GM19025 (cell line): ENCODE data around the gene RYR2.

ENCODE experiments used
- ATAC-seq: cut with Tn5 transposase; IDR thresholded peaks from one replicate; pipeline ENCODE4 v1.9.1; 2021; ENCODE audit warnings: mild to moderate bottlenecking, low read depth, moderate library complexity; ENCODE audit not compliant: unreplicated experiment

RYR2 gene

DNA sequence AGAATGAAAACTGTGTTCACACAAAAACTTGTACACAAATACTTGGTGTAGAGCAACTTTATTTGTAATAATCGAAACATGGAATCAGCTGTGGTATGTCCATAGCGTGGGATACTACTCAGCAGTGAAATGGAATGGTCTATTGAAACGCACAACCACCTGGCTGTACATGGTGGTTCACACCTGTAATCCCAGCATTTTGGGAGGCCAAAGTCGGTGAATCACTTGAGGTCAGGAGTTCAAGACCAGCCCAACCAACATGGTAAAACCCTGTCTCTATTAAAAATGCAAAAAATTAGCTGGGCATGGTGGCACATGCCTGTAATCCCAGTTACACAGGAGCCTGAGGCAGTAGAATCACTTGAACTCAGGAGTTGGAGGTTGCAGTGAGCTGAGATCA, 356.8 kb downstream of the RYR2 start:
- ATAC-seq = no peak

DNA sequence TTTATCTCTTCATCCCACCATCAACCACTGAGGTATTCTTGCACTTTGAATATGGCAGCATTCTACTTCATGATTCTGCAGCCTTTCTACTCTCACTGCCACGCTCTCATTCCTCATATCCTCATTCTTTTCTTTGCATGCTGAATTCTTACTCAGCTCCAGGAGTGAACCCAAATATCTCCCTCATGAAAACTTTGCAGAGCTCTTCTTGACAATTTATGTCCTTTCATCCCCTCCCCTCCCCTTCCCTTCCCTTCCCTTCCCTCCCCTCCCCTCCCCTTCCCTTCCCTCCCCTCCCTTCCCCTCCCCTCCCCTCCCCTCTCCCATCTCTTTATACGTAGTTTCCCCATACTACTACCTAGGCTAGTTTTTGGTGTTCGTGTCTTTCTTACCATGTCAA, 363.9 kb downstream of the RYR2 start:
- no peak for ATAC-seq

DNA sequence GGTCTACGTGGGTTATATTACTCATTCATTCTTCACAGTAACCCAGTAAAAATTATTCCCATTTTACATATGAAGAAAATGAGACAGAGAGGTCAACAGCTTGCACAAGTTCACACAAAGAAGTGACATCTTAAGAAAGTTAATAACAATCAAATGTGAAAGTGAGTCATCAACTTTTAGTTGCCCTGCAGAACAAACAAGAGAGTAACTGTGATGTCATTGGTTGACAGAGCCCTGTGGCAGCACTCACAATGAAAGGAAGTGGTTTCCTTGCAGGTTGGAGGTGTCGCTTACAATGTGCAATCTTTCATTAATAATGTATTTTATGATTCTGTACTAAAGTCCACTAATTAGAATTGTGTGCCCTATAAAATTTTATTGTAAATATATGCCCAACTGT, 369.6 kb downstream of the RYR2 start:
- ATAC-seq = no peak

DNA sequence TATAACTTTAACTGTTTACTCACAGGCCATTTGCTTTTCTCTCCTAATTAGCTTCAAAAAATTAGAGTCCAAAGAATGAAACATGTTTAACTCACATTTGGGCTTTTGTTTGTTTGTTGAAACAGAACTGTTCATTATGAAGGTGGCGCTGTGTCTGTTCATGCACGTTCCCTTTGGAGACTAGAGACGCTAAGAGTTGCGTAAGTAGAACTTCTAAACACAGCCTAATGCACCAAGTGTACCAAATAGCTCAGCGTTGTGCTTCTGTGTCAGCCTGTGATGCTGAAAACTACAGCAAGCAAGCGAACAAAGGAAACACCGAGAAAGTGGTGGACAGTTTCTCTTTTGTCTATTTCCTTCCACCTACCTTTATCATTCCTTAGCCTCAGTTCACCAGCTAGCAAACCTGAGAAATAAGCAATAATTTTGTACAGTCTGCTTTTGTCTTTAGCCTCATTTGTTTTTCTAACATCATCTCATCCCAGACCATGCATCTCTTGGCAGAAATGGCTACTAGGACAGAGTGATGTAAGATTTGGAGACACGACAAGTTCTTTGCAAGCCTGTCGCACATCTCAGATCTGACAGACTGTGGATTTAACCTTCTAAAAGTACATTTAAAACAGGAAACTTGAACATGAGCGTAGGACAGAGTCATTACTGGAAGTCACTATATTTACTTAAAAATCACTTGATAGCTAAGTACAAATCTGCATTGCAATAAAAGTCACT, 375.1 kb downstream of the RYR2 start:
- ATAC-seq = no peak

DNA sequence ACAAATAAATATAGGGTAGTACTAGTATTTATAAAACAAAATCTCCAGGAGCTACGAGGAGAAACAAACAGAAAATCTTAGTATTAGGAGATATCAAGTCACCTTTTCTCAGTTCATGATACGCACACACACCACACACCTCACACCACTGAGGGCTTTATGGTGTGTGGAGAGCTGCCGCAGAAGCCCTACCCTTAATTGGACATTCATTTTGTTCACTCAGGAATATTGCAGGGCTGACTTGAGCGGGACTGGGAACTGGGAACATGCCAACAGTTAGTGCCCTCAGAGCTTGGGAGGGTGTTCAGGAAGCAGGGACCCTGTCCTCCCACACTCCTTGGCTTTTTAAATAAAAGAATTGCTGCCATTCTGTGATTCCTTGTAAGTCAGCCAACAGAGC, 386.8 kb downstream of the RYR2 start:
- ATAC-seq = no peak

DNA sequence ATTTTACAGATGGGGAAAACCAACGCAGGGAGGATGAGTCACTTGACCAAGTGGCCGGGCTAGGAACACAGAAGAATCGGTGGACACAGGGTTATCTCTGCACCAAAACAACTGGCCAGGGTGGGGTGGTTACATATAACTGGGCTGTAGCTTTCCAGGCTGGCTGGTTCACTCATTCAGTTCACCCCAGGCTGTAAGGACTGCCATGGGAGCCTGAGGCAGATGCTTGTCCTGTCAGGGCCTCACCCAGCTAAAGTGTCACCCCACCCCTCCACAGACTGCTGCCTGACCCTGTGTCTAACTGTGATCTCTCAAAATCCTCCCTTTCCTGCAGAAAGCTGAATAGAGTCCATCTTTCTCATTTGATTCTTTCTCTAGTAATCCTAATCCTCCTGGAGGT, 387.3 kb downstream of the RYR2 start:
- ATAC-seq = no peak

DNA sequence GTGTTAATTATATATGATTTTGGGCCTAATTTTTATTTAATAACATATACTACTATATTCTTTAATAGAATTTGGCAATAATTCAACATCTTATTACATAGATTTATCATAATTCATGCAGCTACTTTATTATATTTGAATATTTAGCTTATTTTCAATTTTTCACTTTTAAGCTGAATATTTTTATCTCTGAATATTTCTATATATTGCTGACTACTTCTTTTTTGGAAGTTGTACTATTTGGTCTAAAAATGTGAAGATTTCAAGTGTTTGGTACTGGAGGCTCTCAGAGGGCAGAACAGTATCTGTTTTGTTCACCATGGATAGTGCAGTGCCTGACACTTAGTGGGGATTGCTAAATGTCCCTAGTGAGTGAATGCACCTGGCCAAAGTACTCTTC, 389.5 kb downstream of the RYR2 start:
- ATAC-seq = no peak

DNA sequence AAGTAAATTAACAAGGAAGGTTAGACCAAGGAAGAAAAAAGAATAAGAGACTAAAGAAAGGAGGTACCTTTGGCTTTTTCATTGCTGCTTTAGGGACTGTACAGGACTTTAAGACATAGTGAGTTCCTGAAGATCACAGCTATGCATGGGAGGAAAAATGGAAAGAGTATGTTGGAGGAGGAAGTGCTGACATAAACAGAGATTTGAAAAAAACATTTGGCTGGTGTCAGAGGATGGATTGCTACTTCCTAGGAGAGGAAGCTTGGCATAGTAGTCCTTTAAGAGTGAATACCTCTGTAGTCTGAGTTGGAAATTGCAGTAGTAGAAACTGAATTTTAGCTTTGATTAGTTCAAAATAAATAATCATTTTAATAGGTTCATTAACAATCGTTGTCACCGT, 398.4 kb downstream of the RYR2 start:
- no peak for ATAC-seq

DNA sequence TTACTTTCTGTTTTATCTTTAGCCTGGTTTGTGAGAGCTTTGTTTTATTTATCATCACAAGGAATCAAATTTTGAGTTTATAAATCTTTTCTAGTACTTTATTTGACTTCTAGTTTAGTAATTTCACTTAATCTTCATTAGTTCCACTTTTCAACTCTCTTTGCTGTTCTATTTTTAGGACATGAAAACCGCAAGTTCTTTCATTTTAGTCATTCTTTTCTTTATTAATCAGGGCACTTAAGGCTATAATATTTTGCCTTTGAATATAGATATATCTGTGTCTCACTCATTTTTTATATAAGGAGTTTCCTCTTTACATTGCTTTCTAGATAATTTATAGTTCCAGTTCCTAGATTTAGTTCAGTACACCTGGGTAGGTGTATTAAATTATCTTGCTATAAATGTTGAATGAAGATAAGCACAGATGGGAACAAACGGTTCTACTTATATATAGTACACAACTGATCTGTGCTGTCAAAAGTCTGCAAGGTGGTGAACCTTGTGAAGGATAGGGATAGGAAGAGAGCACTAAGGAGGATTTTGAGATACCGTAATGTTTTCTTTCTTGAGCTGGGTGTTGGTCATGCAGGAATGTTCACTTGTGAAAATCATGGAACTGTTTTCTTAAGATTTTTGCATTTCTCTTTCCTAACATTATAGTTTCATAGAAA, 402.3 kb downstream of the RYR2 start:
- no peak for ATAC-seq

DNA sequence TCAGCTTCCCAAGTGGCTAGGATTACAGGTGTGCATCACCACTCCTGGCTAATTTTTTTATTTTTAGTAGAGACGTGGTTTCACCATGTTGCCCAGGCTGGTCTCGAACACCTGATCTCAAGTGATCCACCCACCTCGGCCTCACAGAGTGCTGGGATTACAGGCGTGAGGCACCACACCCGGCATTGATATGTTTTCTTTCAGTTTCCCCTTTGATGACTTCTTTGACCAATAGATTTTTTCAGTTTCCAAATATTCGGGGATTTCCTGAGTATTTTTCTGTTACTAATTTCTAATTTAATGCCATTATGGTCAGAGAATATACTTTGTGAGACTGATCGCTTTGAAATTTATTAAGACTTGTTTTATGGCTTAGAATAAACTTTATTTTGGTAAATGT, 406.1 kb downstream of the RYR2 start:
- no peak for ATAC-seq

DNA sequence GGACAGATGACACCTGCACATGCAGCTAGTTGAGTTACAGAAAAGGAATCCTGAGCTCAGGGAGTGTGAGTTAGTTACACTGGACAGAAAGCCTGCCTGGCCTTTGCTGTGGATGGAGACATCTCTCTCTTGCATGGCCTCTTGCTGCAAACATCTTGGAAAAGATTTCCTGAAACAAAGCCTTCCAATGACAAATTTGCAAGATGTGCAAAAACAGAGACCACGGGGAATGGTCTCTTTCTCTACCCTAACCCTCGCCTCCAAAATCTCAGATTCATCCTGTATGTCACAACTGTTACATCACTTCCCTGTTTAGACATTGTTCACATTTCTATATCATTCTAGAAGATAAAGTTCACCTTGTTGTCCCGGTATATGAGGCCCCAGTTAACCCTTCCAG, 415.6 kb downstream of the RYR2 start:
- no peak for ATAC-seq

DNA sequence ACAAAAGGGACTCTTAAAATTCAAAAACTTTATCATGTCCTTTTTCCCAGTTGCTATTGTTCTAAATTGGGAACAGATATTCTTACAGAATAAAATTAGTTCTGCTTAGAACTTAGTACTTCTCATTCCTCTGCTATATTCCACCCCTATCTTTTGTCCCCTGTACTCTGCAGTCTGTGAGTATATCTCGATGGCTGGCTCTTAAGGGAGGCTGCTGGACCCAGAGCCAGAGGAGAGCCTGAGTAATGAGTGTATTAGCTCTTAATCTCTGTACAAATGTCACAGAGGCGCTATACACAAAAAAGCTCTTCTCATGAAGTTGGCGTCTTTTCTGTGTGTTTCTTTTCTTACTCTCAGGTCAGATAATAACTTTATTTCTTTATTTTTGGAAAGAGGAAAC, 425.3 kb downstream of the RYR2 start:
- ATAC-seq = no peak

DNA sequence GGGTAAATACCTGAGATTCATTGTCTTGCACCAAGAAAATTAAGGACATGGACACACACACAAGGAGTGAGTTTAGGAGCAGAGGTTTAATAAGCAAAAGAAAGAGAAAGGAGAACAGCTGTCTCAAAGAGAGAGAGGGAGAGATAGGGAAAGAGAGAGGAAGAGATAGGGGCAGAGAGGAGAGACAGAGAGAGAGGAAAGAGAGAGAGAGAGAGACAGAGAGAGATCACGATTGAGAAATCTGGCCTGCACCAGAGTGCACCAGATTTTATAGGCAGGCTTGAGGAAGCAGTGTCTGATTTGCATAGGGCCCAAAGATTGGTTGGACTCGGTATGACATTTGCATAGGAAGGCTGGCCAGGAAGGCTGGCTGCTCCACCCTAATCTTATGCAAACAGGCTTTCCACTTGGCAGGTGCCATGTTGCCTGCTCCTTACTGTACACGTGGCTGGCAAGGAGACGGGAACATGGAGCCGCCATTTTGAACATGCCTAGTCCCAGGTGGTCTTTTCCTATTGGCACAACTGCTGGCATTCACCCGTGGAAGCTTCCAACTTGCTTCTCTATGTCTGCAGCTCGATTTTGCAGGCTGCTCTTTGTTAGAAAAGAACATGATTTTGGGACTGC, 428.8 kb downstream of the RYR2 start:
- ATAC-seq = no peak

DNA sequence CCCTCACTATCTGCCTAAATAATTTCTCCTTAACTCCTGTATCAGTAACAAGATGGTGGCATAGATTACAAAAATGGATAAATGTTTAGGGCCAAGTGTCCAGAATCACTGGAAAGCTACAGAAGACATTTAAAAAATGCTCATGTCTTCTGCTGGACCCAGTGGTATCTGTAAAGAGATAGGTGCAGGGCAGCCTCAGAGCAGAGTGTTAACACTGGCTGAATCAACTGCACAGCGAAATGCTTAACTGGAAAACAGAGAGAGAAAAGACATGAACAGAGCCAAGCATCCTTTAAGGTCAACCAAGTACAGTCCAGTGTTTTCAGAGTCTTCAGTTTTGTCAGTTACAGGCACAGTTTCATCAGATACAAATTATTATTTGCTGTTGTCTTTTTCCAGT, 429.4 kb downstream of the RYR2 start:
- no peak for ATAC-seq

DNA sequence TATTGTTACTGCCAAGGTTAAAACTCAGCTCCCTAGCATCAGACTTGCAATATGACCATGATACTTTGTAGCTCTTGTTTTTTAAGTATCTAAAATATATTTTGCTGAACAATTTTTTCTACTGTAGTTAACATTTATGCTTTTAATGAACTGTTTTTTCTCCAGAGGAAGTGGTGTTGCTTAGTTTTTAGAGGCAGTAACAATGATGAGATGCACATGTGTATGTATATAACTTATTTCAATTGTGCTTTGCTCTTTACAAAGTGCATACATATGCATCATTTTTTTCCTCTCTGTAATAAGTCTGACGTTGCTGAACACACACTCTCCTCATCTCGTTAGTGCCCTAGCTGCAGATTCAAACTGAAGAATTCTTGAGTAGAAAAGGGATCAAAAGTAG, 430.0 kb downstream of the RYR2 start:
- no peak for ATAC-seq

DNA sequence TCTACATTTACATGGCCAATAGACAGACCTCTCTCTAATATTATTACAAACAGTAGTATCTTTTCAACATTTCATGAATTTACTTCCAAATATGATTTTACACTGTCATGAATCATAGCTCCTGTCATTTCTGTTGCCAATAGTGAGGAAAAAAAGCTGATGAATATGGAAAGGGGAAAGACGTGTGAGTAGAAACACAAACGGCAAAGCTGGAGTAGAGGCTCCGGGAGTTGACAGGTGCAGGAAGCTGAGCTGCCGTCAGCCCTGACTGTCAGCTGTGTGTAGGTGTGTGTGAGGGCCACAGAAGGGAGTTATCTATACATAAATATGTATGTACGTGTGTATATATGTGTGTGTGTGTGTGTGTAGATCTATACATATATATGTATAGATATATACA, 431.9 kb downstream of the RYR2 start:
- ATAC-seq = no peak

DNA sequence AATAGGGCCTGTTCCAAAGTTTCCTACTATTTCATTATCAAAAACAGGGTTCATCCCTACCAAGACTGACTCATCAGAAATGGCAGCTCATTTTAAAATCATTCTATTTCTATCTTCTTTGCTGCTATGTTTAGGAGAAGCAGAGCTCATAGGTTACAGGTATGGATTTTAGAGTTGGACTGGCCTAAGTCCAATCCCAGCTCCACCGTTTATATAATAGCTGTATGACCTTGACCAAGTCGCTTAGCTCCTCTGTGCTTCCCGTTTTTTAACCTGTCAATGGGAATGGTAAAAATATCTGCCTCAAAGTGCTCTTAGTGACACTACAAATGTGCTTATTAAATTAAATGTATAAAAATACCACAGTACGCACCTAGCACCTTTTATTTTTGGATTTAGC, 436.1 kb downstream of the RYR2 start:
- no peak for ATAC-seq

DNA sequence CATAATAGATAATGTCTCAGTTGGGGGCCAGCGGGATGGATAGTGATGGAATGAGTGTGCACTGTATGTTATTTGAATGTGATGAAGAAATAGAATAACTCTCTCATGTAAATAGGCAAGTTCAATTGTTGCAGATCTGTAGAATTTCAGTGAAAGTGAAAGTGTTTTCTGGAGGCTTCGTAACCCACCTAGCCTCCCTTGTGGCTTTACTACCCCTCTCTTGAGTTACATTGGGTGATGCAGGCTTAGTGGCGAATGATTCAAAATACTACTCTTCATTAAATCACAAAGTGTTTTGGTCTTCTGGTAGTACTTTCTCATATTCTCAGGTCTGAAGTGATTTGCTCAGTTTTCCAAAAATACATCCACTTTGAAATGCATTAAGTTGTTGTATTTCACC, 436.9 kb downstream of the RYR2 start:
- ATAC-seq = no peak

DNA sequence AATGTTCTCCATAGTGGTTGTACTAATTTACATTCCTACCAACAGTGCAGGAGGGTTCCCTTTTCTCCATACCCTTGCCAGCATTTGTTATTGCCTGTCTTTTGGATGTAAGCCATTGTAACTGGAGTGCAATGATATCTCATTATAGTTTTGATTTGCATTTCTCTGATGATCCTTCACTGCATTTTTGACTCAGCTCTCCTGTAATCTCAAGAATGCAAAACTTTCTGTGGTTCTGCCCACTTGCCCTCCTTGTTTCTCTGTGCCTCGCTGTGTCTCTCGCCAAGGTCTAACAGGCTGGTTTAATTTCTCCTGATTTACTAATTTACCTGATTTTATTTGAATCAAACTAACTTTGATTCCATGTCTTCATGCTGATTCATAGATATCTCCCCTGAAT, 440.8 kb downstream of the RYR2 start:
- ATAC-seq = no peak

DNA sequence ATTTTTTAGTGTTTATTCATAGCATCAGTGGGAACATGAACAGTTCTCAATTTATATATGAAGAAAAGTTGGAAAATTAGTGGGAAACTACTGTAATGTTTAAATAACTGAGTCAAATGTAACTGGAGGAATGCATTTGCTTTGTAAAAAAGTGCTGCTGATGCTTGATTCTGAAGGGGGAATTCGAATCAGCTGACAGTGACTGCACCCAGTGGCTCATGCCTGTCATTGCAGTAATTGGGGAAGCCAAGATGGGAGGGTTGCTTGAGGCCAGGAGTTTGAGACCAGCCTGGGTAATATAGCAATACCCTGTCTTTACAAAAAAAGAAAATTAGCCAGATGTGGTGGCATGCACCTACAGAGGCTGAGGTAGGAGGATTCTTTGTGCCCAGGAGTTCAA, 450.4 kb downstream of the RYR2 start:
- no peak for ATAC-seq

DNA sequence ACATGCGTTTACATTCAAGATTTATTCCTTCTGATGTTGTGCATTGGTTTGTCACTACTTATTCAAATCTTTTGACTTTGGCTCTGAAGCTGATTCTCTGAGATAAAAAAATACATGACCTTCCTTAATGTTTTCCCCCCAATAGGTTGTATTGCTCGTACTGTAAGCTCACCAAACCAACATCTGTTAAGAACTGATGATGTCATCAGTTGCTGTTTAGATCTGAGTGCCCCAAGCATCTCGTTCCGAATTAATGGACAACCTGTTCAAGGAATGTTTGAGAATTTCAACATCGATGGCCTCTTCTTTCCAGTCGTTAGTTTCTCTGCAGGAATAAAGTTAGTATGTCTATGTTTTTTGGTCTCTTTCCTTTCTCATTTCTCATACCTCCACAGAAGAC, 458.6 kb downstream of the RYR2 start:
- ATAC-seq = no peak

DNA sequence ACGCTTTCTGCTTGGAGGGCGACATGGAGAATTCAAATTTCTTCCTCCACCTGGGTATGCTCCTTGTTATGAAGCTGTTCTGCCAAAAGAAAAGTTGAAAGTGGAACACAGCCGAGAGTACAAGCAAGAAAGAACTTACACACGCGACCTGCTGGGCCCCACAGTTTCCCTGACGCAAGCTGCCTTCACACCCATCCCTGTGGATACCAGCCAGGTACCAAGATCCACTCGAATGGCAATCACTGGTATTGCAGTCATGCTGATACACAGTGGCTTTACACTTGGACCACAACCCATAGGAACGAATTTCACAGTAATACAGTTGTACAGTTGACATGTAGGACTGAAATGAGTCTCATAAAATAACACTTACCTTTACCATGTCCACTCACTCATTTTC, 461.3 kb downstream of the RYR2 start:
- no peak for ATAC-seq
